Activated T-cell treated with anti-CD3 and anti-CD28 coated beads for 48 hours (primary cell): ENCODE results near the gene SLC39A11.

Source experiments
- DNase-seq: peaks from one replicate; pipeline ENCODE4 v3.0.0-alpha.2; 2020; ENCODE audit warnings: low read depth

Gene SLC39A11

DNA sequence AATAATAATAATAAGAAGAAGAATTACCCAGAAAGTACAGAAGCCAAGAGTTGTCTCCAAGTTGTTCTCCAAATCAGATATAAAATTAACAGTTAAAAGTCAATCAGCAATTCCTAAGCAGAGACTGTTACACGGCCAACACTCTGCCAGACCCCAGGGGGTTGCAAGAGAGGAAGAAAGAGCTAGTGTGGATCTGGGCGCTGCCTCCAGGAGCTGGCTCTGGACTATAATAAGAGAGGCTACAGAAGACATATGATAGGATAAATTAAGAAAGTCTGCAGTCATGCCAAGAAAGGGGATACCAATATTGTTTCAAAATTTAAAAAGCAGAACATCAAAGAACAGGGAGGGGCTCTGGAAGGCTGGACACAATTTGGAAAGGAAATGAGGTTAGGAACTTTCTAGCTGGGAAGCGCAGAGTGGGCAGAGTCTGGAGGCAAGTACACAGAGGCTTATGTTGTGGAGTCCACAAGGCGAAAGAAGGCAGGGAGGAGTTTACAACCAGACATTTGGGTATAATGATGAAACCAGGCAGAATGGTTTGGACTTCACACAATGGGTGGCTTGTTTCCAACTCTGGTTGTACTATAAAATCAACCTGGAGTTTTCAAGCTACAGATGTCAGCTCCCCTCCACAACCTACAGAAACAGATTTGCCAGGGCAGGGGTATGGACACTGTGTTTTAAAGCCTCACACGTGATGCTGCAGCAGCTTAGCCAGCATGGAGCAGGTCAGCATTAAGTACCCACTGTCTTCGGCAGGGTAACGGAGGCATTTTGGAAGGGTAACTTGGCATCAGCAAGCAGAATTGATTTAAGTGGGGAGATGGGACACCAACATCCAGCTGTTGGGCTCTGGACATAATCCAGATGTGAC, 49.4 kb downstream of the SLC39A11 start:
- DNase-seq = no peak

GRCh38 chr17:73042225-73042624, 50.3 kb downstream of the SLC39A11 start:
- DNase-seq = no peak

- DNase-seq = no peak
Measured at GRCh38 chr17:73039282-73039681, 53.2 kb downstream of the SLC39A11 start.

GRCh38 chr17:73031472-73031871, 61.0 kb downstream of the SLC39A11 start:
- DNase-seq = no peak

GRCh38 chr17:73030995-73031394, 61.5 kb downstream of the SLC39A11 start:
- DNase-seq = no peak

DNA sequence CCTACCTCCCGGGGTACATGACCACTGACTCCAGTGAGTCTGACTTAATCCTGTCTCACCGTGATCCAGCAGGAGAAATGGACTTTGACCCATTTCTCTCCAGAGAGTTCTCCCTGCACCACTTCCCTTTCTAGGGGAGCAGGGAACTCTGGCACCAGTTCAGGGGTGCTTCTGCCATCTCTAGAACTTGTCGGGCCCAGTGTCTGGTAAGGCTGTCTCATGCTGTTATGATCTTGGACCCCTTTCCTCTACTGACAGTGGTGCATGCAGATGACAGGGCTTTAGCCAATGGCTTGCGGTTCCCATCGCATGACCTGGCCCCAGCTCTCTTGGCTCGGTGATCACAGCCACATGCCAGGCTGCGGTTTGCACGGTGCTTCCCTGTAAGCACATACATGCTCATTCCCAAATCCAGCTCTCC, 62.0 kb downstream of the SLC39A11 start:
- no peak for DNase-seq

DNA sequence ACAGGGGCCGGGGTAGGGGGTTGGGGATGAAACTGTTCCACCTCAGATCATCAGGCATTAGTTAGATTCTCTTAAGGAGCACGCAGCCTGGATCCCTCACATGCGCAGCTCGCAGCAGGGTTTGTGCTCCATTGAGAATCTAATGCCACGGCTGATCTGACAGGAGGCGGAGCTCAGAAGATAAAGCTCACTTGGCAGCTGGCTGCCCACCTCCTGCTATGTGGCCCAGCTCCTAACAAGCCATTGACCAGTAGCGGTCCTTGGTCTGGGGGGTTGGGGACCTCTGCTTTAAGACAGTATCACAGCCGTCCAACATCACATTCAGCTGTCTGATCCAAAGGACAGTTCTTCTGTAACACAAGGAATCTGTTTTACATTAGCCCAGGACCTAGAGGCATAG, 62.5 kb downstream of the SLC39A11 start:
- DNase-seq = no peak

- no peak for DNase-seq
Measured at GRCh38 chr17:73029021-73029420, 63.5 kb downstream of the SLC39A11 start.

DNA sequence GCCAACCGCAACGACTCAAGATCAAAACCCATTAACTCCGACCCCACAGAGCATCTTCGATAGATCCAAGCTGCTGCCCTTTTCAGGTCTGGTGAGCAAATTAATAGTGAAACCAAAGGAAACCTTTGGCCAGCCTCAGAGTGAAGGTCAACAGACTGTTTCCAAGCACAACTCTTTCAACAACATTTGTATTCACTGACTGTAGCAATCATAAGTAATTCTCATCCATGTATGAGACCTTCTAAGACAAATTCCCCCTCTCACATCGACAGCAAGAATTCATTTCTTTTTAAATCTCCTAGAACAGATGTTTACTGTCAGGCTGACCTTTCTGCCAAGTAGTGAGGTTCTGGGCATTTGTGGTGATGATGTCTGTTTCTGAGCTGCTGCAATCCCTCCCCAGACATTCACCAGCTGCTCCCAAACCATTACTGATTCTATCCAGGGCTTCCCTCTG, 64.2 kb downstream of the SLC39A11 start:
- DNase-seq = no peak

DNA sequence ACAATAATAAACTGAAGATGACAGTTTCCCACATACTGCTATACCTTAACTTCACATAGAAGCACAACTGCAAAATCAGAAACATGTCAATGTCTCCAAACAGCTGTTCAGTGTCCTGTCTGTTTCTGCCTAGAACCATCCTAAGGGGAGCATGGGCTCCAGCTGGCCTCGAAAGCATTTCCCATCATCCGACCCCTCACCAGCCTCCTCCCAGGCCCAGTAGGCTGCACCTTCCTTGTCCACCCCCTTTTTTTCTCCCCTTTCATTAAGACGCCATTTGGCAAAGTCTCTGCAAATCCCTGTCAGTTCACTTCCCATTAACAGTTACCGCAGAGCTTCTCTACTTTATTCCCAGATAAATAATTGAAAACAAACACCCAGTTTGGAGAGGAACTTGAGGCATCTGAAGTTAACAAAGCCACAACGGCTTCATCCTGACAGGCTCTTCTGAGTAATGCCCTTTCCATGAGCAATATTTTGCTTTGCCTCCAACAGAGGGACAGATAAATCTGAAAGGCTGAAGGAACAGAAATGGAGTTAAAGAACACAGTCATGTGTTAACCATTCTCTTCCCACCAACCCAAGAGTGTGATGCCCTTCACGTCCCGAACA, 65.3 kb downstream of the SLC39A11 start:
- no peak for DNase-seq

DNA sequence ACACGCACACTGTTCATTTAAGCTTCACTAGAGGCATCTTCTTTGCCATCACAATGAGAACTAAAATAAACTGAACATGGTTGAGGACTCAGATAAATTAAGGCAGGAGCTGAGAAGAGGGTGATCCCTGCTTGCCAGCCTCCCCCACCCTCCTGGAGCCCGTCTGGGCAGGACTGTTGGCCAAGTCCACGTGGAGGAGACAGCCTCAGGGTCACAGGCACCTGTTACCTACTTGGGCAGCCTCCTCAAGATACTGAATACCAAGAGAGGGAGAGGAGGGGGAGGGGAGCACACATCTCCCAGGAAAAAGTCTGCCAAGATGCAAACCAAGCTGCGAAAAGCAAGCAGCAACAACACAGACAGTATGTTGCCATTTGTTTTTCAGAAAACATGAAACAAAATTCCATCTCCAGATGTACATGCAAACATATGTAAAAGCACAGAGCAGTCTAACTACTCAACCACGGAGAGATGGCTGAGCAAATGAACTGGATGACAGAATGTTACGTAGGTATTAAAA, 67.4 kb downstream of the SLC39A11 start:
- DNase-seq = no peak

DNA sequence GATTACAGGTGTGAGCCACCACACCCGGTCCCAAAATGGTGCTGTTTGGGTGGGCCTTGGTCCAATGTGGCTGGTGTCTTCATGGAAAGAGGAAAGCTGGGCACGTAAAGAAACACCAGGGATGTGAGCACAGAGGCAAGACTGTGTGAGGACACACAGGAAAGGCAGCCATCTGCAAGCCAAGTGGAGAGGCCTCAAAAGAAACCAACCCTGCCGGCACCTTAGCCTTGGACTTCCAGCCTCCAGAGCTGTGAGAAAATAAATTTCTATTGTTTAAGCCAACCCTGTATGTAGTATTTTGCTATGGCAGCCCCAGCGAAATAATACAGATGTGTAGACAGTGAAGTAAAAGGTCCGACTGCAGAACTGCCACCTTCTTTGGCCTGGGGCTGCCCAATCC, 68.7 kb downstream of the SLC39A11 start:
- DNase-seq = no peak

- no peak for DNase-seq
Measured at GRCh38 chr17:73022694-73023093, 69.8 kb downstream of the SLC39A11 start.

- DNase-seq = no peak
Measured at GRCh38 chr17:73021771-73022170, 70.7 kb downstream of the SLC39A11 start.

- DNase-seq = no peak
Measured at GRCh38 chr17:73020110-73020509, 72.4 kb downstream of the SLC39A11 start.

DNA sequence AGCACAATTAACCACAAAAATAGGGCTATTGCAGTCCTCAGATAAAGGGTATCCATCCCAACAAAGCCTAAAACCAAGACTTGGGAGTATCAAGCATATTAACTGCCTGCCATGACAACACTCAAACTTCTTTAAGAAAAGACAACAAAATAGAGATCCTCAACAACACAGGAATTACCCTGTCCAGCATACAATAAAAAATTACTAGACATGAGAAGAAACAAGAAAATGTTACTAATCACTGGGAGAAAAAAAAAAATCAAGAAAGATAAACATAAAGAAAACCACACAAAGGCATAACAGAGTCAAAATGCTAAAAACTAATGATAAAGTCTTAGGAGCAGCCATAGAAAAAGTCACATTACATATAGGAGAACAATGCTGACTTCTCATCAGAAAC, 73.9 kb downstream of the SLC39A11 start:
- no peak for DNase-seq

GRCh38 chr17:73017658-73018057, 74.8 kb downstream of the SLC39A11 start:
- DNase-seq = no peak

- no peak for DNase-seq
Measured at GRCh38 chr17:73015722-73016276, 76.7 kb downstream of the SLC39A11 start.

- no peak for DNase-seq
Measured at GRCh38 chr17:73013816-73014663, 78.4 kb downstream of the SLC39A11 start.

- DNase-seq = no peak
Measured at GRCh38 chr17:73013301-73013700, 79.2 kb downstream of the SLC39A11 start.

- DNase-seq = no peak
Measured at GRCh38 chr17:73011016-73011486, 81.4 kb downstream of the SLC39A11 start.

DNA sequence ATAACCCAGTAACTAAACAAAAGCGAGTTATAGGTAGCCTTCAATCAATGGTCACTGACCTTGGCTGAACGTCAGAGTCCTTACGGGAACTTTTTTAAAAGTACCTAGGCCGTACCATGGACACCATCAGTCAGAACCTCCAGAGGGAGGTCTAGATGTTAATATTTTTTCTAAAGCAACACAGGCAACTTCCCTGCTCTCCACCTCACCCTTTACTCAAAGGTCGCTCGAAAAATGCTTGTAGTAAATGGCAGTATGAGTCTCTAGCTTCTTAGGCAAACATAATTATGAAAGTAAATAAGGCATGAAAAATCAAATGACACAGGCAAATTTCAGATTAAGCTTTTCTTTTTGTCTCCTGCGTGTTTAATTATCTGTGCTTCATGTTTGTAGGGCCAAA, 82.1 kb downstream of the SLC39A11 start:
- no peak for DNase-seq
